IMR-90 (cell line): ENCODE data around the gene LCAT.

ENCODE experiments used
- CEBPB ChIP-seq: IDR thresholded peaks from 2 replicates; pipeline ENCODE4 v1.6.1; 2012; ENCODE audit warnings: low read depth, low read length, improper control_type of control experiment
- FOS ChIP-seq: fragments of 150-350 bp; IDR thresholded peaks from 2 replicates; pipeline ENCODE4 v1.6.1; 2016; ENCODE audit warnings: low read depth, low read length
- MAFK ChIP-seq: IDR thresholded peaks from 2 replicates; pipeline ENCODE4 v1.6.1; 2012; ENCODE audit warnings: low read depth, low read length, improper control_type of control experiment
- MXI1 ChIP-seq: IDR thresholded peaks from 2 replicates; pipeline ENCODE4 v1.6.1; 2012; ENCODE audit warnings: low read depth, mild to moderate bottlenecking, low read length, moderate library complexity, borderline replicate concordance
- POLR2A ChIP-seq: IDR thresholded peaks from 2 replicates; pipeline ENCODE4 v1.6.1; 2012; ENCODE audit warnings: mild to moderate bottlenecking, low read depth, low read length
- RFX5 ChIP-seq: IDR thresholded peaks from 2 replicates; pipeline ENCODE4 v1.8.0; 2012; ENCODE audit warnings: low read depth, mild to moderate bottlenecking, low read length, moderate library complexity
- TF ChIP-seq, protein P1 (sequence below): conservative IDR thresholded peaks from 2 replicates; pipeline ENCODE4 v1.5.1; 2012; ENCODE audit warnings: mild to moderate bottlenecking, low read depth, low read length, improper control_type of control experiment

DNA sequence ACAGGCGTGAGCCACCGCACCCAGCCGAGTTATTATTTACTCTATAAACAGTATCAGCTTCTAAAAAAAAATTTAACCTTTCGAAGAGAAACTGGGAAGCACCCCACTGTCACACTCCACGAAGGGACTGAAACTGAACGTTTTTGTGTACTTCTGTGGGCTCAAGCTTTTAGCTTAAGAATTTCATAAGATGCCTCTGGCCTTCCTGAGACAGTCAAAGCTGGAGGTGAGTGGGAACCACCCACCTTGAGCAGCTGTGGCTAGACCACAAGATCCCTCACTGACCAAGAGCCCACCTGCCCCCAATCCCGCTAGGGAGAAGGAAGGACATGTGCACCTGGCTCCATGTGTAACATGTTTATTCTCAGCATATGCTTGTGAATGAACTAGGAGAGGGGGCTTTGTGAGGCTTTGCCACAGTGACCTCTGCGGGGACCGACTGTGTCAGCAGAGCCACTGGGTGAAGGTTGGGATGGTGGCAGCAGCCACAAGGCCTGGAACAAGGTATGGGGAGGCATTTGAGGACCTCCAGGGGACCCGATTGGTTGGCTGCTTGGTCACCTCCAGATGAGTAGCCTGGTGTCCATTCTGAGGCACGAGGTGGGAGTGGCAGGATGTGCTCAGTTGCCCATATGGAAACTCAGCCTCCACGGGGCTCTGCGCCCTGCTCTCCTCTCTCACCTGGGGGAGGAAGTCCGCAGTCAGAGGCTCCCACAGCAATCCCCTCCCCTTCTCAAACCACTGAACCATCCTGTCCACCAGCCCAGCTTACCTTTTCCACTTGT, 31.6 kb upstream of the LCAT start:
- TF ChIP-seq, protein P1, sequence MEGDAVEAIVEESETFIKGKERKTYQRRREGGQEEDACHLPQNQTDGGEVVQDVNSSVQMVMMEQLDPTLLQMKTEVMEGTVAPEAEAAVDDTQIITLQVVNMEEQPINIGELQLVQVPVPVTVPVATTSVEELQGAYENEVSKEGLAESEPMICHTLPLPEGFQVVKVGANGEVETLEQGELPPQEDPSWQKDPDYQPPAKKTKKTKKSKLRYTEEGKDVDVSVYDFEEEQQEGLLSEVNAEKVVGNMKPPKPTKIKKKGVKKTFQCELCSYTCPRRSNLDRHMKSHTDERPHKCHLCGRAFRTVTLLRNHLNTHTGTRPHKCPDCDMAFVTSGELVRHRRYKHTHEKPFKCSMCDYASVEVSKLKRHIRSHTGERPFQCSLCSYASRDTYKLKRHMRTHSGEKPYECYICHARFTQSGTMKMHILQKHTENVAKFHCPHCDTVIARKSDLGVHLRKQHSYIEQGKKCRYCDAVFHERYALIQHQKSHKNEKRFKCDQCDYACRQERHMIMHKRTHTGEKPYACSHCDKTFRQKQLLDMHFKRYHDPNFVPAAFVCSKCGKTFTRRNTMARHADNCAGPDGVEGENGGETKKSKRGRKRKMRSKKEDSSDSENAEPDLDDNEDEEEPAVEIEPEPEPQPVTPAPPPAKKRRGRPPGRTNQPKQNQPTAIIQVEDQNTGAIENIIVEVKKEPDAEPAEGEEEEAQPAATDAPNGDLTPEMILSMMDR = no peak
- TF ChIP-seq POLR2A = no peak
- no peak for TF ChIP-seq RFX5
- no peak for TF ChIP-seq FOS
- no peak for TF ChIP-seq CEBPB
- TF ChIP-seq MXI1 = no peak
- TF ChIP-seq MAFK = no peak
